WTC11 (cell line): ENCODE measurements around the gene ZFP36L2. TPM values are rescaled to one million over a fixed set of nuclear protein-coding genes. Genes with fewer than 3 reads are reported as not detected.
A peak's percentile ranks its signal among the peaks of the same experiment; 100 is the strongest.

Experiments used
- ATAC-seq: fragments of 200-7000 bp; cut with Tn5 transposase; 2 replicates; pipeline ENCODE4 v1.10.0; 2021; ENCODE audit warnings: mild to moderate bottlenecking, moderate library complexity
- CTCF ChIA-PET: fragments of 300-600 bp; sonication (Branson Sonifier 250); formaldehyde crosslinking; loops from one replicate; lab custom pipeline; 2021; ENCODE audit warnings: antibody characterized with exemption; lab: Charles Lee
- POLR2A ChIA-PET: fragments of 350-600 bp; sonication (Branson Sonifier 250); formaldehyde crosslinking; loops from one replicate; lab custom pipeline; 2021; ENCODE audit warnings: antibody characterized with exemption; lab: Charles Lee
- DNase-seq: peaks from one replicate; pipeline ENCODE4 v3.0.0; 2021; ENCODE audit warnings: low spot score
- H3K27ac Mint-ChIP-seq: 2 replicates; pipeline ENCODE4 v1.8.0; 2021; ENCODE audit warnings: mixed read lengths
- H3K27me3 Mint-ChIP-seq: 2 replicates; pipeline ENCODE4 v1.8.0; 2021; ENCODE audit warnings: low read depth, mild to moderate bottlenecking, moderate library complexity, mixed read lengths
- H3K36me3 Mint-ChIP-seq: 2 replicates; pipeline ENCODE4 v1.8.0; 2021; ENCODE audit warnings: mixed read lengths
- H3K4me1 Mint-ChIP-seq: 2 replicates; pipeline ENCODE4 v1.8.0; 2022; ENCODE audit warnings: mixed read lengths
- H3K4me3 Mint-ChIP-seq: 2 replicates; pipeline ENCODE4 v1.8.0; 2021; ENCODE audit warnings: mild to moderate bottlenecking, moderate library complexity, mixed read lengths
- H3K9me3 Mint-ChIP-seq: 2 replicates; pipeline ENCODE4 v1.8.0; 2021; ENCODE audit warnings: mixed read lengths
- AR ChIP-seq: fragments of 250-450 bp; sonication (Bioruptor Pico); IDR thresholded peaks from 2 replicates; pipeline ENCODE4 v1.9.0; 2021; ENCODE audit warnings: mild to moderate bottlenecking
- ERG ChIP-seq: fragments of 250-450 bp; sonication (Bioruptor Pico); IDR thresholded peaks from 2 replicates; pipeline ENCODE4 v1.8.0; 2021; ENCODE audit warnings: mild to moderate bottlenecking
- FOXP1 ChIP-seq: sonication (generic); formaldehyde crosslinking; IDR thresholded peaks from 2 replicates; pipeline ENCODE4 v1.8.0; 2022; ENCODE audit warnings: missing genetic modification reagents, mild to moderate bottlenecking, moderate library complexity, borderline replicate concordance
- FOXP4 ChIP-seq: sonication (generic); formaldehyde crosslinking; IDR thresholded peaks from 2 replicates; pipeline ENCODE4 v1.8.0; 2022; ENCODE audit warnings: mild to moderate bottlenecking, missing genetic modification reagents
- GABPB1 ChIP-seq: sonication (generic); formaldehyde crosslinking; IDR thresholded peaks from 2 replicates; pipeline ENCODE4 v1.8.1; 2023; ENCODE audit warnings: mild to moderate bottlenecking, missing genetic modification reagents
- HMGXB4 ChIP-seq: sonication (generic); formaldehyde crosslinking; IDR thresholded peaks from 2 replicates; pipeline ENCODE4 v1.8.1; 2023; ENCODE audit warnings: mild to moderate bottlenecking, moderate library complexity, missing genetic modification reagents
- IRF1 ChIP-seq: sonication (generic); formaldehyde crosslinking; IDR thresholded peaks from 2 replicates; pipeline ENCODE4 v1.8.0; 2023; ENCODE audit warnings: missing genetic modification reagents
- MYBL2 ChIP-seq: sonication (generic); formaldehyde crosslinking; IDR thresholded peaks from 2 replicates; pipeline ENCODE4 v1.8.1; 2023; ENCODE audit warnings: mild to moderate bottlenecking, moderate library complexity, missing genetic modification reagents
- TEAD4 ChIP-seq: sonication (generic); formaldehyde crosslinking; IDR thresholded peaks from 2 replicates; pipeline ENCODE4 v1.8.0; 2022; ENCODE audit warnings: mild to moderate bottlenecking, missing genetic modification reagents
- ZBTB21 ChIP-seq: sonication (generic); formaldehyde crosslinking; IDR thresholded peaks from 2 replicates; pipeline ENCODE4 v1.8.1; 2023; ENCODE audit warnings: mild to moderate bottlenecking, missing genetic modification reagents, borderline replicate concordance
- ZMAT4 ChIP-seq: fragments of 250-450 bp; sonication (Bioruptor Pico); IDR thresholded peaks from 2 replicates; pipeline ENCODE4 v1.9.0; 2021; ENCODE audit warnings: mild to moderate bottlenecking
- ZSCAN18 ChIP-seq: fragments of 250-450 bp; sonication (Bioruptor Pico); IDR thresholded peaks from 2 replicates; pipeline ENCODE4 v2.1.2; 2022; ENCODE audit warnings: mild to moderate bottlenecking, moderate library complexity
- total RNA-seq: library from RNA; stranded (reverse); gene quantifications from 3 replicates; pipeline ENCODE4 v1.2.3, GENCODE V29; 2021

ZFP36L2 gene
- total RNA-seq, 1 experiment from 2014 or later, result 50.4 TPM

GRCh38 chr2:43259512-43259911, 33.1 kb upstream of the ZFP36L2 start (continued):
- TF ChIP-seq AR (no peak), MYBL2 (CRISPR knock-in tag) (no peak), HMGXB4 (CRISPR knock-in tag) (no peak), FOXP4 (CRISPR knock-in tag) (no peak), TEAD4 (CRISPR knock-in tag) (no peak)

GRCh38 chr2:43258547-43259156, 32.2 kb upstream of the ZFP36L2 start:
- Mint-ChIP-seq H3K27me3 (no peaks in the 10 kb centered on the region), H3K27ac (no peak overlapping the region), H3K4me3 (no peak overlapping the region), H3K9me3 (no peaks in the 10 kb centered on the region), H3K4me1 (no peaks in the 10 kb centered on the region), H3K36me3 (no peaks in the 10 kb centered on the region)
- POLR2A ChIA-PET, result no interaction called here
- TF ChIP-seq IRF1 (CRISPR knock-in tag), result no peak
- TF ChIP-seq ZBTB21 (CRISPR knock-in tag), result no peak
- TF ChIP-seq ZSCAN18 (CRISPR knock-in tag), result no peak
- 0 out of 2 replicates have a peak, but pooled peaks have one; percentile 25 for TF ChIP-seq GABPB1 (CRISPR knock-in tag)
- no peak for TF ChIP-seq ERG (CRISPR knock-in tag)
- TF ChIP-seq ZMAT4 (CRISPR knock-in tag), result no peak
- TF ChIP-seq FOXP1, result no peak
- DNase-seq, result no peak
- no peak for ATAC-seq
- CTCF ChIA-PET, result no interaction called here
